SK-N-MC (cell line): Measurements from ENCODE around the gene ATP8B2.
"Not testable (repeated sequence)": the region's sequence is repeated elsewhere in the genome, so short reads cannot be mapped to it uniquely, and the experiment has no call there.

Experiments
- DNase-seq: peaks from one replicate; pipeline ENCODE4 v3.0.0-alpha.2; 2011; ENCODE audit warnings: low read depth, low spot score
- H3K27ac ChIP-seq: fragments of 200-600 bp; sonication (generic); 2 replicates; pipeline ENCODE4 v1.5.1; 2016; ENCODE audit warnings: mixed run types
- H3K36me3 ChIP-seq: fragments of 200-600 bp; sonication (generic); 2 replicates; pipeline ENCODE4 v1.6.1; 2017; ENCODE audit warnings: antibody characterized with exemption, low read length, mixed read lengths; ENCODE audit not compliant: insufficient read depth
- H3K4me3 ChIP-seq: fragments of 200-600 bp; sonication (generic); 2 replicates; pipeline ENCODE4 v1.5.1; 2016
- H3K9ac ChIP-seq: fragments of 200-600 bp; sonication (generic); 2 replicates; pipeline ENCODE4 v1.8.0; 2017; ENCODE audit warnings: mixed run types, mixed read lengths; ENCODE audit not compliant: insufficient read length
- H3K9me3 ChIP-seq: fragments of 200-600 bp; sonication (generic); 2 replicates; pipeline ENCODE4 v1.6.1; 2017; ENCODE audit warnings: low read depth, mild to moderate bottlenecking, antibody characterized with exemption, low read length, moderate library complexity, mixed read lengths
- EZH2 ChIP-seq: fragments of 200-600 bp; sonication (generic); IDR thresholded peaks from one replicate; pipeline ENCODE4 v1.6.1; 2017; ENCODE audit warnings: antibody characterized with exemption
- FOXP2 ChIP-seq: optimal IDR thresholded peaks from 2 replicates; pipeline ENCODE3; 2011; ENCODE audit warnings: mild to moderate bottlenecking, moderate library complexity; ENCODE audit not compliant: insufficient read depth; ENCODE audit errors: extremely low read length, control extremely low read depth
- POLR2AphosphoS5 ChIP-seq: IDR thresholded peaks from 2 replicates; pipeline ENCODE4 v1.6.1; 2012; ENCODE audit warnings: mild to moderate bottlenecking, low read depth, low read length, borderline replicate concordance

ATP8B2 gene

GRCh38 chr1:154350383-154350782 is 25.1 kb downstream of the ATP8B2 start:
- Histone ChIP-seq H3K36me3 (peaks cover 21% of the 10 kb centered on the region), H3K4me3 (no peak overlapping the region), H3K9ac (no peak overlapping the region), H3K27ac (no peak overlapping the region), H3K9me3 (no peaks in the 10 kb centered on the region)
- DNase-seq, result no peak
- TF ChIP-seq POLR2AphosphoS5, result no peak
- no peak for TF ChIP-seq FOXP2
- TF ChIP-seq EZH2, result no peak

GRCh38 chr1:154351363-154352068 is 26.2 kb downstream of the ATP8B2 start:
- Histone ChIP-seq H3K4me3 (no peak overlapping the region), H3K9ac (no peak overlapping the region), H3K36me3 (peaks cover 10% of the 10 kb centered on the region; the same call in 1 of the 2 replicates), H3K9me3 (no peaks in the 10 kb centered on the region), H3K27ac (no peak overlapping the region)
- DNase-seq, result no peak
- TF ChIP-seq POLR2AphosphoS5 (no peak), FOXP2 (no peak), EZH2 (no peak)

GRCh38 chr1:154352245-154352580 is 26.9 kb downstream of the ATP8B2 start:
- Histone ChIP-seq H3K9me3 (no peaks in the 10 kb centered on the region), H3K9ac (no peak overlapping the region), H3K4me3 (peak overlapping the region; percentile 94), H3K27ac (no peak overlapping the region), H3K36me3 (peaks cover 7% of the 10 kb centered on the region; the same call in 1 of the 2 replicates)
- no peak for DNase-seq
- no peak for TF ChIP-seq EZH2
- TF ChIP-seq POLR2AphosphoS5, result no peak
- TF ChIP-seq FOXP2, result no peak

DNA sequence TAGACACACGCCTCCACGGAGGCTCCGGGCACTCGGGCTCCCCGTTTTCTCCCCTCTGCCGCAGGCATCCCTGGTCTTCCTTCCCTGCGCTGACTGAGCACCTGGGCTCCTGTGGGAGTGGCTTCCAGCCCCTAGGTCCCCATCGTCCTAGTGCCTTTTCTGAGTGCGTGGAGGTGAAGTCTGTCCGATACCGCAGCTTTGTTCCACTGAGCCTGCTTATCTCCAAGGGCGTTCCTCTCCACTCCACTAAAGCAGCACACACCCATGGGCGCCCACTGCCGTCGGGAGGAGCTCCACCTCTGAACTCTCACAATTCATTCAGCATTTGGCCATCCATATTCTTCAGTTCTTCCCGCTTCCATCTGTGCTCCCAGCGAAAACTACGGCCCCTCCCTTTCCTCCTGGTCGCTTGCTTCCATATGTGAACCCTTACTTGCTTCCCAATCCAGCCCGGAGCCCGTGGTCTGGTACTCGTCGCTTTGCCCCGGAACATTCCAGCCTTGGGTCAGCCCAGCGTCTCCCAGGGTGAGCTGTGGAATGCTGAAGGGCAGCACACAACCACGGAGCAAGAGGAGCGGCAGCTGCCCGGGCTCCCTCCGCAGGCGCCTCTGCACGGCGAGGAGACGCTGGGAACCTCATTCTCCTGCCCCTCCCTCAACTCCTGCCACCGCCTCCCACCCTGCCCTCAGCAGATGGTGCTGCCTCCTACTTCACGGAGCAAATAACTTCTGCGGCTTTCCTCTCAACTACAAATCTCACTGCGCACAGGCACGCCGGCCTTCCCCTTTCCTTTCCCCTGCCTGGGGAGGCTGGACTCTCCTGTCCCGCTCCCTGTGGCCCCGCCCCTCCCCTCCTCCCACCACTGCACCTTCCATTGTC is 27.5 kb downstream of the ATP8B2 start:
- Histone ChIP-seq H3K4me3 (peak overlapping the region; percentile 94), H3K9ac (peak overlapping the region; percentile 66), H3K27ac (no peak overlapping the region)

DNA sequence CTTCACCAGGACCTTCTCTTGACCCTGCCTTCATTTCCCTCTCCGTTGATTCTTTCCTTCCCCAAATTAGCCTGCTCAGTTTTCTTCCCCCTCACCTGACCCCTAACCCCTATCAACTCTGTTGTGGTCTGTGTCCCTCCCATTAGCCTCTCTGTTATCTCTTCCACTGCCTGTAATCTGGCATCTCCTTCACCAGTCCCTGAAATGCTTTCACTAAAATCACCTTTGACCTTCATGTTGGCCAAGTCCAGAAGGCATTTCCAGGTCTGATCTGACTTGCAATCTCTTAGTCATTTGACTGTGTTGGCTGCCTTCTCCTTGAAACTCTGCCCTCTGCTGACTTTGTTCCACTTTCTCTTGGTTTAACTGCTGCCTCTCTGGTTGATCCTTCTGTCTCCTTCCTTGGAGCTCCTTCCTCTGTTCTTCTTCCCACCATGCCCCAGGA is 28.2 kb downstream of the ATP8B2 start:
- Histone ChIP-seq H3K9me3 (no peaks in the 10 kb centered on the region), H3K27ac (no peak overlapping the region), H3K4me3 (peak overlapping the region; percentile 94), H3K9ac (peak overlapping the region; percentile 66), H3K36me3 (peaks cover 7% of the 10 kb centered on the region; the same call in 1 of the 2 replicates)
- TF ChIP-seq FOXP2 (no peak), POLR2AphosphoS5 (no peak), EZH2 (no peak)
- no peak for DNase-seq

More for the DNA sequence above, 27.5 kb downstream of the ATP8B2 start:
- no peaks in the 10 kb centered on the region for H3K9me3 ChIP-seq
- TF ChIP-seq FOXP2 (no peak), POLR2AphosphoS5 (no peak; the same call in 1 of the 2 replicates), EZH2 (no peak)
- no peak for DNase-seq
- H3K36me3 ChIP-seq, result peaks cover 7% of the 10 kb centered on the region; the same call in 1 of the 2 replicates

- H3K36me3 ChIP-seq, result peaks cover 6% of the 10 kb centered on the region; the same call in 1 of the 2 replicates
- no peak for DNase-seq
- TF ChIP-seq EZH2, result no peak
- TF ChIP-seq FOXP2, result no peak
- TF ChIP-seq POLR2AphosphoS5, result no peak
- no peak overlapping the region for H3K27ac ChIP-seq
- H3K9me3 ChIP-seq, result no peaks in the 10 kb centered on the region
- H3K9ac ChIP-seq, result no peak overlapping the region
- no peak overlapping the region for H3K4me3 ChIP-seq
Measured at GRCh38 chr1:154353966-154354365, 28.6 kb downstream of the ATP8B2 start.

- TF ChIP-seq POLR2AphosphoS5, result no peak
- TF ChIP-seq EZH2, result no peak
- no peak for TF ChIP-seq FOXP2
- Histone ChIP-seq H3K4me3 (no peak overlapping the region), H3K9ac (no peak overlapping the region), H3K27ac (no peak overlapping the region), H3K36me3 (no peaks in the 10 kb centered on the region), H3K9me3 (no peaks in the 10 kb centered on the region)
- no peak for DNase-seq
Measured at GRCh38 chr1:154358519-154358918, 33.2 kb downstream of the ATP8B2 start.

DNA sequence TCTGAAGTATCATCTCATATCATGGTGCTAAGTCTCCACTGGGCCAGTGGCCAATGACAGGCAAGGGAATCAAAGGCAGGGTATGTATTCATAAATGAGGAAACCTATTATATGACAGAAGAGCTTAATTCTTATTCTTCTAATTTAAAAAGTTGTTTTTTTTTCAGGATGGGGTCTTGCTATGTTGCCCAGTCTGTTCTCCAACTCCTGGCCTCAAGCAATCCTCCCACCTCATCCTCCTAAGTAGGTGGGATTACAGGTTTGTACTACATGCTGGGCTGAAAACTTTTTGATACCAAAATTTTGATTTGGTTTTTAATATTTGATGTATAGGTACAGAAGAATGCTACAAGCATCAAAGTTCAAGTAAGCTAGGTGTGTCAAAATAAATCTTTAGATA is 35.0 kb downstream of the ATP8B2 start:
- no peak for TF ChIP-seq POLR2AphosphoS5
- TF ChIP-seq EZH2, result no peak
- no peak for TF ChIP-seq FOXP2
- Histone ChIP-seq H3K9ac (no peak overlapping the region), H3K4me3 (no peak overlapping the region), H3K36me3 (no peaks in the 10 kb centered on the region), H3K27ac (no peak overlapping the region), H3K9me3 (no peaks in the 10 kb centered on the region)
- DNase-seq, result no peak

- H3K4me3 ChIP-seq, H3K27ac ChIP-seq, DNase-seq, H3K9ac ChIP-seq, H3K9me3 ChIP-seq, H3K36me3 ChIP-seq: not testable (repeated sequence)
Measured at GRCh38 chr1:154360881-154361280, 35.6 kb downstream of the ATP8B2 start.
